Keratinocyte (primary cell): ENCODE measurements around the gene MRPS10. TPM values are rescaled to one million over a fixed set of nuclear protein-coding genes. Genes with fewer than 3 reads are reported as not detected.

ENCODE experiments used
- DNase-seq: peaks from one replicate; pipeline ENCODE4 v3.0.0-alpha.2; 2011; ENCODE audit warnings: low read depth, missing footprints, low spot score
- FAIRE-seq: peaks from 2 replicates; lab custom pipeline; 2011; peaks lifted over from hg19 to GRCh38; lab: Jason Lieb, UNC
- H2AFZ ChIP-seq: 2 replicates; pipeline ENCODE4 v1.6.0; 2012; ENCODE audit warnings: low read length, control low read depth, inconsistent platforms; ENCODE audit not compliant: control insufficient read depth
- H3K27ac ChIP-seq: 2 replicates; pipeline ENCODE4 v1.5.1; 2011; ENCODE audit warnings: low read length; ENCODE audit not compliant: control insufficient read depth, insufficient read depth
- H3K27me3 ChIP-seq: 3 replicates; pipeline ENCODE4 v1.6.0; 2011; ENCODE audit warnings: low read length; ENCODE audit not compliant: control insufficient read depth, insufficient read depth; ENCODE audit errors: extremely low read depth
- H3K36me3 ChIP-seq, 2 experiments: 2 replicates in 1 of 2; 3 replicates in 1 of 2; pipeline ENCODE4 v1.5.1; 2011; ENCODE audit warnings: low read length in 2 of 2, mild to moderate bottlenecking in 1 of 2; ENCODE audit not compliant: control insufficient read depth in 2 of 2, insufficient read depth in 2 of 2; ENCODE audit errors: extremely low read depth in 1 of 2
- H3K4me1 ChIP-seq: 3 replicates; pipeline ENCODE4 v1.5.1; 2011; ENCODE audit warnings: low read length; ENCODE audit not compliant: control insufficient read depth, insufficient read depth; ENCODE audit errors: extremely low read depth
- H3K4me2 ChIP-seq: 3 replicates; pipeline ENCODE4 v1.6.0; 2011; ENCODE audit warnings: low read depth, low read length; ENCODE audit not compliant: control insufficient read depth, insufficient read depth; ENCODE audit errors: extremely low read depth
- H3K4me3 ChIP-seq, 3 experiments: fragments of 200-600 bp in 1 of 3; sonication (generic) in 1 of 3; 2 replicates in 2 of 3; 3 replicates in 1 of 3; pipeline ENCODE4 v1.5.1; 2011 to 2016; ENCODE audit warnings: low read length in 3 of 3, mild to moderate bottlenecking in 3 of 3, control low read depth in 2 of 3, inconsistent platforms in 1 of 3, low read depth in 1 of 3, mixed read lengths in 1 of 3, mixed run types in 1 of 3, moderate library complexity in 1 of 3; ENCODE audit not compliant: control insufficient read depth in 2 of 3, insufficient read depth in 2 of 3; ENCODE audit errors: extremely low read depth in 1 of 3
- H3K79me2 ChIP-seq: 2 replicates; pipeline ENCODE4 v1.6.0; 2012; ENCODE audit warnings: low read length; ENCODE audit not compliant: control insufficient read depth, insufficient read depth
- H3K9ac ChIP-seq: 3 replicates; pipeline ENCODE4 v1.6.0; 2011; ENCODE audit warnings: low read length; ENCODE audit not compliant: control insufficient read depth, insufficient read depth; ENCODE audit errors: extremely low read depth
- H3K9me1 ChIP-seq: 3 replicates; pipeline ENCODE4 v1.6.0; 2011; ENCODE audit warnings: low read length; ENCODE audit not compliant: control insufficient read depth, insufficient read depth; ENCODE audit errors: extremely low read depth
- H3K9me3 ChIP-seq: 2 replicates; pipeline ENCODE4 v1.5.1; 2012; ENCODE audit warnings: low read depth, low read length; ENCODE audit not compliant: control insufficient read depth
- H4K20me1 ChIP-seq: 3 replicates; pipeline ENCODE4 v1.6.0; 2011; ENCODE audit warnings: low read length; ENCODE audit not compliant: control insufficient read depth, insufficient read depth; ENCODE audit errors: extremely low read depth
- EZH2 ChIP-seq: IDR thresholded peaks from one replicate; pipeline ENCODE4 v1.6.1; 2012; ENCODE audit warnings: inconsistent platforms, mild to moderate bottlenecking, low read length, moderate library complexity
- dilution Hi-C: fragments of 300-500 bp; cut with MboI; formaldehyde crosslinking; loops from one replicate; pipeline ENCODE4 v1.7.0; 2020; ENCODE audit warnings: low sequenced_read_pairs; ENCODE audit not compliant: extremely low pct_ligation_motif_present
- polyA plus RNA-seq, 5 experiments: library from polyadenylated mRNA; depleted of rRNA in 3 of 5; stranded (reverse) in 3 of 5; stranded (forward) in 1 of 5; unstranded in 1 of 5; fragments of >200 nt; gene quantifications; 1 replicate in 1 of 5; 2 replicates in 3 of 5; 3 replicates in 1 of 5; pipeline versions ENCODE4 v1.2.1 to v1.2.3, GENCODE V29; 2011 to 2012; ENCODE audit warnings: missing spikeins in 2 of 5, low read depth in 1 of 5, low replicate concordance in 1 of 5
- TF ChIP-seq, protein P1 (sequence below), 3 experiments: IDR thresholded peaks in 1 of 3; conservative IDR thresholded peaks in 1 of 3; optimal IDR thresholded peaks in 1 of 3; 2 replicates in 2 of 3; 3 replicates in 1 of 3; pipeline versions ENCODE3 to v1.5.1; 2011; ENCODE audit warnings: low read length in 3 of 3, mild to moderate bottlenecking in 3 of 3, moderate library complexity in 2 of 3, control low read depth in 1 of 3, inconsistent platforms in 1 of 3; ENCODE audit not compliant: insufficient read depth in 2 of 3; ENCODE audit errors: extremely low read depth in 1 of 3

The MRPS10 gene
- polyA plus RNA-seq, 1 donor (not counting 4 experiments of a cell fraction or from before 2014, with no cell fraction given): 80.1 TPM

DNA sequence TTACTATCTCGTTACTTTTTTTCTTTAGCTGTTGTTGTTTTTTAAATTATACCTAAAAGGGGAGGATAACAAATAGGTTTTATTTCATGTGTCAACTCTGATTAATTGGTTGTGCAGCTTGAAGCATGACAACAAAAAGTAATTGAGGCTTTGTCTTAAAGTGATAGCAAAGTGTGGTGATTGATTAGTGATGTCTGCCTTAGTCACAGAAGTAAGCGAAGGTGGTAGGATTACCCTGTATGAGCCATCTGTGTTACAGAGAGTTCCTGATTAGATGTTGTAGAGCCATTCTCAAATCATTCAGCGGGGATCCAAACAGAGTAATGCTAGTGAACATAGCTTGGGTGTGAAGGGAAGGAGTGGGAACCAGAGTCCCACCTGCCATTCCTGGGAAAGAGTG is 14.4 kb upstream of the MRPS10 start:
- no peak overlapping the region for H3K9ac ChIP-seq
- no peaks in the 10 kb centered on the region for H3K79me2 ChIP-seq
- no peak overlapping the region for H3K4me3 ChIP-seq
- no peak overlapping the region for H3K27ac ChIP-seq
- no peak overlapping the region for H2AFZ ChIP-seq
- H3K27me3 ChIP-seq: no peaks in the 10 kb centered on the region
- H3K4me1 ChIP-seq: peaks cover 12% of the 10 kb centered on the region
- no peak overlapping the region for H3K4me2 ChIP-seq
- DNase-seq (no peak), FAIRE-seq (no peak)
- no peaks in the 10 kb centered on the region for H4K20me1 ChIP-seq
- dilution Hi-C loops: no loop called here
- H3K9me1 ChIP-seq: no peaks in the 10 kb centered on the region
- no peaks in the 10 kb centered on the region for H3K9me3 ChIP-seq
- TF ChIP-seq, protein P1, sequence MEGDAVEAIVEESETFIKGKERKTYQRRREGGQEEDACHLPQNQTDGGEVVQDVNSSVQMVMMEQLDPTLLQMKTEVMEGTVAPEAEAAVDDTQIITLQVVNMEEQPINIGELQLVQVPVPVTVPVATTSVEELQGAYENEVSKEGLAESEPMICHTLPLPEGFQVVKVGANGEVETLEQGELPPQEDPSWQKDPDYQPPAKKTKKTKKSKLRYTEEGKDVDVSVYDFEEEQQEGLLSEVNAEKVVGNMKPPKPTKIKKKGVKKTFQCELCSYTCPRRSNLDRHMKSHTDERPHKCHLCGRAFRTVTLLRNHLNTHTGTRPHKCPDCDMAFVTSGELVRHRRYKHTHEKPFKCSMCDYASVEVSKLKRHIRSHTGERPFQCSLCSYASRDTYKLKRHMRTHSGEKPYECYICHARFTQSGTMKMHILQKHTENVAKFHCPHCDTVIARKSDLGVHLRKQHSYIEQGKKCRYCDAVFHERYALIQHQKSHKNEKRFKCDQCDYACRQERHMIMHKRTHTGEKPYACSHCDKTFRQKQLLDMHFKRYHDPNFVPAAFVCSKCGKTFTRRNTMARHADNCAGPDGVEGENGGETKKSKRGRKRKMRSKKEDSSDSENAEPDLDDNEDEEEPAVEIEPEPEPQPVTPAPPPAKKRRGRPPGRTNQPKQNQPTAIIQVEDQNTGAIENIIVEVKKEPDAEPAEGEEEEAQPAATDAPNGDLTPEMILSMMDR (optimal IDR thresholded peaks at IDR 0.05 in 1 of 3, IDR thresholded peaks at IDR 0.05 in 1 of 3, conservative IDR thresholded peaks at IDR 0.05 in 1 of 3; ENCODE audit: extremely low read depth in 1 of 3, insufficient read depth in 2 of 3, low read length in 3 of 3): no peak
- no peak for TF ChIP-seq EZH2
- peaks cover 10 to 11% of the 10 kb centered on the region in 2 experiments for H3K36me3 ChIP-seq

DNA sequence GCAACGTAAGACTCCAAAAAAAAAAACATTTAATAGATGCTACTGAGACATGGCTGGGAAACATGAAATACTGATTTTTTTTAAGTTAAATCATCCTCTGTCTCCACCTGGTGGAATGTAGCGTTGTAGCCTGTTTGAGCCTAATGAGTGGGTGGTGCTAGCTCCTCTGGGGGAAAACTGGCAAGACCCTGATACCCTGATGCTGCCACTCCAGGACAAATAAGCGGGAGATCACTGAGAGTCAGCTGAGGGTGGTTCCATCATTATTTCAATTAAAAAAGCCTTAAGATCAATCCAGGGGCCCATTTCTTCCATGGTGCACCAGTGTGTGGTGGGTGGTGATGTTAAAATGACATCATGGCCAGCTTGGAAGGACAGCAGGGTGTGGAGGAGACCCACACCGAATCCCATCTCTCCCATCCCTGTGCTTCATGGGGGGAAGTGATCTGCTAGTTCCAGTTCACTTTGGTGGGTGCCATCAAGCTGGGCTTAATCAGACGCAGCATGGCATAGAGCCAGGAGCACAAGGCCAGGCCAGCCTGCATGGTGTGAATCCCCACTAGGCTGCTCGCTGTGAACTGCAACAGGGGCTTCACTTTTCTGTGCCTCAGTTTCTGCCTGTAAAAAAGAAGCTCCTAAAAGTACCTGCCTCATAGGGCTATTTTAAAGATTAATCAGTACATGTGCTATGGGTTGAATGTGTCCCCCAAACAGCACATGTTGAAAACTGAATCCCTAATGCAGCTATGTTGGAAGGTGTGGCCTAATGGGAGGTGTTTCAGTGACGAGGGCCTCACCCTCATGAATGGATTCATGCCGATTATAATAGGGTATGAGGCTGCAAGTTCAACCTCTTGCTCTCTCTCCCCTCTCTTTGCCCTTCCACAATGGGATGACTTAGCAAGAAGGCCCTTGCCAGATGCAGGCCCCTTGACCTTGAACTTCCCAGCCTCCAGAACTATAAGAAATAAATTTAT is 13.0 kb upstream of the MRPS10 start:
- no peak overlapping the region for H2AFZ ChIP-seq
- dilution Hi-C loops: no loop called here
- H3K4me3 ChIP-seq: no peak overlapping the region
- TF ChIP-seq, protein P1 (optimal IDR thresholded peaks at IDR 0.05 in 1 of 3, IDR thresholded peaks at IDR 0.05 in 1 of 3, conservative IDR thresholded peaks at IDR 0.05 in 1 of 3; ENCODE audit: extremely low read depth in 1 of 3, insufficient read depth in 2 of 3, low read length in 3 of 3): peak; percentile 44 to 68 (median 57)
- TF ChIP-seq EZH2: no peak
- FAIRE-seq (no peak), DNase-seq (no peak)
- no peaks in the 10 kb centered on the region for H3K9me3 ChIP-seq
- H3K36me3 ChIP-seq: peaks cover 9 to 11% of the 10 kb centered on the region in 2 experiments
- no peak overlapping the region for H3K9ac ChIP-seq
- H3K79me2 ChIP-seq: no peaks in the 10 kb centered on the region
- H3K4me1 ChIP-seq: peaks cover 26% of the 10 kb centered on the region
- H3K27me3 ChIP-seq: no peaks in the 10 kb centered on the region
- no peak overlapping the region for H3K27ac ChIP-seq
- H3K9me1 ChIP-seq: no peaks in the 10 kb centered on the region
- no peak overlapping the region for H3K4me2 ChIP-seq
- no peaks in the 10 kb centered on the region for H4K20me1 ChIP-seq
